ENCODE results near the gene IGSF9. TPM values are rescaled to one million over a fixed set of nuclear protein-coding genes. Genes with fewer than 3 reads are reported as not detected.

The IGSF9 gene
- total and polyA plus RNA-seq, 2 of the 4 experiments (the other 2 are of a cell fraction) = 0.05 TPM; not detected in 1

DNA sequence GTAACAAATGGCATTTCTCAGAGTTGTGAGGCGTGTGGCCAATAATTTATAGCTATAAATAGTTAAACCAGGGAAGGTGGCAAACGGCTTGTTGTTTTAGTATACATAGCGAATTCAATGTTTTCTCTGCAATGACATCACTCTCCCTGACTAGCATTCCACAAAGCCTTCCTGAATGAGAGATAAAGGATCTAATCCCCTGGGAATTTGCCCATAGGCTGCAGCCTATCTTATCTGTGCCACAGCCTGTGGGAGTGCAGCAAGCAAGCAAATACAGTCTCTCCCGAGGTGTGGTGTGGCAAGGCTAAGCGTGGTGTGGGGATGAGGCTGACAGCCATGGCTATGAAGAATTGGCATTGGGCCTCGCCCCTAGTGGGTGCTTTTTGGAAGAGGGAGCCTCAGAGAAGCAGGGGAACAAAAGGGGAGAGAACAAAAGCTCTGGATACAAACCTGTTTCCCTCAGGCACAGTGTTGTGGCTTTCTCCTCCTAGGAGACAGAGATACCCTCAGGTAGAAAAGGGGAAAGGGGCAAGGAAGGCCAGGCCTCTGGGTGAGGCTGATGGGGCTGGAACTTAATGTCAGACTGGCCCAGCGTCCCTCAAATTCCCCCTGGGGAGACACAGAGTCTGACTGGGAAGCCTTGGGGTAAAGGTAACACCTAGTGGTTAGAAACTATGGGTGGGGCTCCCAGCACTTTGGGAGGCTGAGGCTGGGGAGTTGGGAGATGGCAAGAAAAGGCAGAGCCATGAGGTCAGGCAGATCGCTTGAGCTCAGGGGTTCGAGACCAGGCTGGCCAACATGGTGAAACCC lies 29.0 kb downstream of the IGSF9 start:
- peak overlapping the region in 1 of 2 experiments; percentile 22; a peak in 1 of 4 replicates for H4K8ac ChIP-seq (ENCODE audit: low read depth in 2 of 2, low read length in 2 of 2)
- dilution Hi-C loops (cut with HindIII; ENCODE audit: low sequenced_read_pairs, unreplicated experiment) (no loop called here), intact Hi-C loops (cut with micrococcal nuclease) (no loop called here), in situ Hi-C loops (cut with MboI; ENCODE audit: low sequenced_read_pairs) (no loop called here)
- peak overlapping the region; percentile 4; the same call in 1 of the 2 replicates for H3K14ac ChIP-seq (replicated peaks; ENCODE audit: low read depth, low read length)
- H2BK5ac ChIP-seq (ENCODE audit: low read depth, low read length, poor library complexity, severe bottlenecking) = peak overlapping the region; percentile 34
- WGBS, 2 experiments (ENCODE audit: extremely low coverage in 2 of 2, insufficient read length in 1 of 2) = no CpG with 5 or more reads among the region's 9 CpGs
- H3K27me3 ChIP-seq (ENCODE audit: control insufficient read depth, insufficient read depth, low read length) = no peaks in the 10 kb centered on the region
- no peak overlapping the region for H4K5ac ChIP-seq (ENCODE audit: low read depth, low read length)
- ChIA-PET POLR2A (ENCODE audit: unreplicated experiment) (interaction anchor here (0.6 kb wide), 1 partner anchor 63 kb away, joined by 3 read pairs; no protein-coding TSS in a partner anchor), CTCF (interaction anchor here (0.6 to 1.3 kb wide), 3 partner anchors 9 to 117 kb away, joined by 3 read pairs; partner anchors contain the start of gene TAGLN2)
- peak overlapping the region; percentile 50 for H2AFZ ChIP-seq (replicated peaks; ENCODE audit: low read length, poor library complexity)
- H3K4me3 ChIP-seq (ENCODE audit: insufficient read depth, low read depth, low read length) = no peak overlapping the region
- peak; percentile 82 for ATAC-seq (ENCODE audit: low read depth)
- peak overlapping the region; percentile 61 for H2AK5ac ChIP-seq (ENCODE audit: low read depth, low read length)
- no peak overlapping the region for H3K56ac ChIP-seq (ENCODE audit: extremely low read depth, insufficient read depth, low read length)
- H2BK15ac ChIP-seq (ENCODE audit: low read depth, low read length) = no peak overlapping the region
- peaks cover 58% of the 10 kb centered on the region for H4K20me1 ChIP-seq (ENCODE audit: insufficient read depth, low read length)
- H3K4me2 ChIP-seq (ENCODE audit: low read depth, low read length) = 0 out of 2 replicates have a peak overlapping the region, but pooled peaks have one; percentile 8
- H3K27ac ChIP-seq (ENCODE audit: insufficient read depth, low read length) = peak overlapping the region; percentile 35
- no peaks in the 10 kb centered on the region for H3K9me3 ChIP-seq (ENCODE audit: control insufficient read depth, insufficient read depth, low read length)
- peak overlapping the region; percentile 10; the same call in 1 of the 2 replicates for H3K18ac ChIP-seq (ENCODE audit: low read depth, low read length)
- no peak overlapping the region for H3K9ac ChIP-seq (ENCODE audit: low read depth, low read length)
- peak overlapping the region; percentile 66 for H2AK9ac ChIP-seq (replicated peaks; ENCODE audit: low read depth, low read length, poor library complexity)
- H2BK20ac ChIP-seq (ENCODE audit: low read depth, low read length) = peak overlapping the region; percentile 11; the same call in 1 of the 2 replicates
- peak; percentile 91 for DNase-seq
- H4K91ac ChIP-seq (ENCODE audit: insufficient read depth, low read depth, low read length) = peak overlapping the region; percentile 66
- H3K9me1 ChIP-seq (ENCODE audit: insufficient read depth, low read length) = peaks cover 44% of the 10 kb centered on the region
- BruUV-seq (replicated peaks) = no TSS peak
- peaks cover 9 to 67% of the 10 kb centered on the region in 2 experiments for H3K79me1 ChIP-seq (ENCODE audit: low read depth in 1 of 2, low read length in 2 of 2)
- H3K23ac ChIP-seq (ENCODE audit: low read depth, low read length) = peak overlapping the region; percentile 13; the same call in 1 of the 2 replicates
- peaks cover 36% of the 10 kb centered on the region for H3K36me3 ChIP-seq (ENCODE audit: control insufficient read depth, insufficient read depth, low read length)
- peak overlapping the region; percentile 66; the same call in 1 of the 2 replicates for H2BK120ac ChIP-seq (ENCODE audit: low read depth, low read length)
- H3K4ac ChIP-seq (ENCODE audit: low read depth, low read length) = peak overlapping the region; percentile 57
- peaks cover 33% of the 10 kb centered on the region for H3K4me1 ChIP-seq (ENCODE audit: control insufficient read depth, insufficient read depth, low read length)
- TF ChIP-seq RAD21 (IDR thresholded peaks at IDR 0.05; ENCODE audit: low read length) (no peak), CTCF (conservative IDR thresholded peaks at IDR 0.05; ENCODE audit: low read depth, low read length) (no peak), CHD1 (IDR thresholded peaks at IDR 0.05; ENCODE audit: low read depth, low read length) (no peak), RCOR1 (IDR thresholded peaks at IDR 0.05; ENCODE audit: insufficient replicate concordance, low read length) (peak; percentile 60), MAZ (IDR thresholded peaks at IDR 0.05; ENCODE audit: borderline replicate concordance, low read depth, low read length) (no peak), RFX5 (IDR thresholded peaks at IDR 0.05; ENCODE audit: low read depth, low read length) (no peak), NFE2L2 (IDR thresholded peaks at IDR 0.05; ENCODE audit: low read depth, low read length) (no peak), MAFK (IDR thresholded peaks at IDR 0.05; ENCODE audit: low read depth, low read length) (no peak), POLR2A (IDR thresholded peaks at IDR 0.05; ENCODE audit: low read depth, low read length) (peak; percentile 32; the same call in 1 of the 2 replicates), CEBPB (IDR thresholded peaks at IDR 0.05; ENCODE audit: low read depth, low read length) (peak; percentile 69), BHLHE40 (IDR thresholded peaks at IDR 0.05; ENCODE audit: low read depth, low read length) (peak; percentile 38; the same call in 1 of the 2 replicates)
- TF ChIP-seq, protein P1, sequence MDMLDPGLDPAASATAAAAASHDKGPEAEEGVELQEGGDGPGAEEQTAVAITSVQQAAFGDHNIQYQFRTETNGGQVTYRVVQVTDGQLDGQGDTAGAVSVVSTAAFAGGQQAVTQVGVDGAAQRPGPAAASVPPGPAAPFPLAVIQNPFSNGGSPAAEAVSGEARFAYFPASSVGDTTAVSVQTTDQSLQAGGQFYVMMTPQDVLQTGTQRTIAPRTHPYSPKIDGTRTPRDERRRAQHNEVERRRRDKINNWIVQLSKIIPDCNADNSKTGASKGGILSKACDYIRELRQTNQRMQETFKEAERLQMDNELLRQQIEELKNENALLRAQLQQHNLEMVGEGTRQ (IDR thresholded peaks at IDR 0.05; ENCODE audit: low read depth, low read length) = no peak
- TF ChIP-seq, protein P2, sequence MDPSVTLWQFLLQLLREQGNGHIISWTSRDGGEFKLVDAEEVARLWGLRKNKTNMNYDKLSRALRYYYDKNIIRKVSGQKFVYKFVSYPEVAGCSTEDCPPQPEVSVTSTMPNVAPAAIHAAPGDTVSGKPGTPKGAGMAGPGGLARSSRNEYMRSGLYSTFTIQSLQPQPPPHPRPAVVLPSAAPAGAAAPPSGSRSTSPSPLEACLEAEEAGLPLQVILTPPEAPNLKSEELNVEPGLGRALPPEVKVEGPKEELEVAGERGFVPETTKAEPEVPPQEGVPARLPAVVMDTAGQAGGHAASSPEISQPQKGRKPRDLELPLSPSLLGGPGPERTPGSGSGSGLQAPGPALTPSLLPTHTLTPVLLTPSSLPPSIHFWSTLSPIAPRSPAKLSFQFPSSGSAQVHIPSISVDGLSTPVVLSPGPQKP (IDR thresholded peaks at IDR 0.05; ENCODE audit: borderline replicate concordance, low read depth, low read length) = no peak

All from IMR-90 (cell line).